HCT116 (cell line): ENCODE measurements around the gene ARHGAP18. TPM values are rescaled to one million over a fixed set of nuclear protein-coding genes. Genes with fewer than 3 reads are reported as not detected.

Source experiments
- ATAC-seq: fragments of 200-7000 bp; cut with Tn5 transposase; 2 replicates; pipeline ENCODE4 v1.9.1; 2020; ENCODE audit warnings: mild to moderate bottlenecking, moderate library complexity
- BruUV-seq: library from RNA; stranded (reverse); fragments of 400-500 nt; replicated peaks from 2 replicates; lab custom pipeline; 2021; lab: Mats Ljungman, UMichigan
- CTCF ChIA-PET: fragments of 300-600 bp; sonication (Branson Sonifier 250); formaldehyde crosslinking; loops from one replicate; lab custom pipeline; 2021; ENCODE audit warnings: antibody characterized with exemption; lab: Charles Lee
- POLR2A ChIA-PET: fragments of 300-600, 350-600 bp; sonication (Branson Sonifier 250); formaldehyde crosslinking; loops from one replicate; lab custom pipeline; 2021; ENCODE audit warnings: antibody characterized with exemption; lab: Charles Lee
- RAD21 ChIA-PET, 2 experiments: fragments of 300-600 bp; sonication (Branson Sonifier 250); formaldehyde crosslinking; loops; one replicate each; lab custom pipeline; 2023; ENCODE audit warnings: low total read pairs in 2 of 2; ENCODE audit not compliant: uncharacterized antibody in 2 of 2, unreplicated experiment in 2 of 2, low non-redundant PET in 1 of 2; lab: Charles Lee
- DNase-seq: peaks from one replicate; pipeline ENCODE4 v3.0.0-alpha.2; 2010; ENCODE audit warnings: low read depth, low spot score
- H2AFZ ChIP-seq: fragments of 200-600 bp; shearing (Covaris generic), sonication (generic); 2 replicates; pipeline ENCODE4 v1.6.1; 2017; ENCODE audit warnings: low read depth, mixed run types, mixed read lengths, antibody characterized with exemption, low read length; ENCODE audit not compliant: poor library complexity, severe bottlenecking
- H3K27ac ChIP-seq: 2 replicates; pipeline ENCODE4 v1.5.1; 2012; ENCODE audit warnings: low read depth, low read length
- H3K27me3 ChIP-seq: fragments of 200-600 bp; sonication (generic); 2 replicates; pipeline ENCODE4 v1.6.1; 2016; ENCODE audit warnings: mixed run types, low read length, mixed read lengths; ENCODE audit not compliant: insufficient read depth
- H3K36me3 ChIP-seq, 2 experiments: fragments of 200-500 bp in 1 of 2; fragments of 200-600 bp in 1 of 2; sonication (Bioruptor generic) in 1 of 2; sonication (generic) in 1 of 2; 2 replicates each; pipeline versions ENCODE4 v1.5.1 to v1.6.1; 2014 to 2016; ENCODE audit warnings: low read length in 2 of 2, inconsistent platforms in 1 of 2, mixed read lengths in 1 of 2, mixed run types in 1 of 2; ENCODE audit not compliant: insufficient read depth in 2 of 2, control insufficient read depth in 1 of 2
- H3K4me1 ChIP-seq, 2 experiments: fragments of 200-600 bp in 1 of 2; sonication (generic) in 1 of 2; 2 replicates each; pipeline versions ENCODE4 v1.5.1 to v1.6.1; 2012 to 2017; ENCODE audit warnings: low read length in 2 of 2, inconsistent platforms in 1 of 2, mild to moderate bottlenecking in 1 of 2, mixed read lengths in 1 of 2, mixed run types in 1 of 2, moderate library complexity in 1 of 2; ENCODE audit not compliant: insufficient read depth in 2 of 2, control insufficient read depth in 1 of 2
- H3K4me2 ChIP-seq: fragments of 200-600 bp; sonication (generic); 2 replicates; pipeline ENCODE4 v1.6.1; 2017; ENCODE audit warnings: mixed run types, low read length, mixed read lengths
- H3K4me3 ChIP-seq, 2 experiments: fragments of 200-600 bp in 1 of 2; sonication (generic) in 1 of 2; replicated peaks in 1 of 2; 2 replicates each; pipeline ENCODE4 v1.5.1; 2011 to 2016; ENCODE audit warnings: low read length in 2 of 2, control low read depth in 1 of 2, low read depth in 1 of 2, mild to moderate bottlenecking in 1 of 2, mixed read lengths in 1 of 2, mixed run types in 1 of 2
- H3K79me2 ChIP-seq: fragments of 200-600 bp; sonication (generic); 2 replicates; pipeline ENCODE4 v1.6.1; 2017; ENCODE audit warnings: mild to moderate bottlenecking, mixed run types, low read length, moderate library complexity, mixed read lengths; ENCODE audit not compliant: insufficient read depth
- H3K9ac ChIP-seq: fragments of 200-600 bp; sonication (generic); 2 replicates; pipeline ENCODE4 v1.6.1; 2016; ENCODE audit warnings: low read length, mixed read lengths
- H3K9me2 ChIP-seq: fragments of 200-600 bp; sonication (generic), shearing (Covaris generic); 2 replicates; pipeline ENCODE4 v1.6.1; 2017; ENCODE audit warnings: mixed run types, mild to moderate bottlenecking, moderate library complexity; ENCODE audit not compliant: insufficient read depth
- H3K9me3 ChIP-seq, 2 experiments: fragments of 200-500 bp in 1 of 2; fragments of 200-600 bp in 1 of 2; sonication (Bioruptor generic) in 1 of 2; sonication (generic) in 1 of 2; 2 replicates each; pipeline ENCODE4 v1.6.1; 2014 to 2017; ENCODE audit warnings: low read length in 2 of 2, mixed read lengths in 2 of 2, inconsistent platforms in 1 of 2, low read depth in 1 of 2, mild to moderate bottlenecking in 1 of 2, mixed run types in 1 of 2, moderate library complexity in 1 of 2; ENCODE audit not compliant: control insufficient read depth in 1 of 2, insufficient read depth in 1 of 2
- H4K20me1 ChIP-seq: fragments of 200-600 bp; sonication (generic), shearing (Covaris generic); 2 replicates; pipeline ENCODE4 v1.6.1; 2017; ENCODE audit warnings: mixed run types, mild to moderate bottlenecking, moderate library complexity; ENCODE audit not compliant: insufficient read depth
- EGR1 ChIP-seq: IDR thresholded peaks from 2 replicates; pipeline ENCODE4 v1.6.1; 2012; ENCODE audit warnings: low read depth
- ELF1 ChIP-seq: IDR thresholded peaks from 2 replicates; pipeline ENCODE4 v1.6.1; 2012; ENCODE audit warnings: low read depth, borderline replicate concordance
- EZH2 ChIP-seq: fragments of 200-600 bp; sonication (generic); IDR thresholded peaks from 2 replicates; pipeline ENCODE4 v1.6.1; 2017; ENCODE audit warnings: antibody characterized with exemption, mixed run types
- FOSL1 ChIP-seq: IDR thresholded peaks from 2 replicates; pipeline ENCODE4 v1.6.1; 2012; ENCODE audit warnings: low read depth
- POLR2A ChIP-seq: IDR thresholded peaks from 2 replicates; pipeline ENCODE4 v1.7.0; 2011; ENCODE audit warnings: borderline replicate concordance; ENCODE audit not compliant: insufficient read depth, insufficient read length; ENCODE audit errors: extremely low read depth
- POLR2AphosphoS5 ChIP-seq: IDR thresholded peaks from 2 replicates; pipeline ENCODE4 v1.6.1; 2011; ENCODE audit warnings: mild to moderate bottlenecking, low read depth, low read length, moderate library complexity
- REST ChIP-seq: IDR thresholded peaks from 2 replicates; pipeline ENCODE4 v1.6.1; 2012; ENCODE audit warnings: low read depth
- SP1 ChIP-seq: IDR thresholded peaks from 2 replicates; pipeline ENCODE4 v1.6.1; 2012; ENCODE audit warnings: low read depth
- SRF ChIP-seq: IDR thresholded peaks from 2 replicates; pipeline ENCODE4 v1.6.1; 2012; ENCODE audit warnings: low read depth
- YY1 ChIP-seq: IDR thresholded peaks from 2 replicates; pipeline ENCODE4 v1.6.1; 2011; ENCODE audit warnings: low read length, low read depth, moderate library complexity, mild to moderate bottlenecking; ENCODE audit not compliant: insufficient replicate concordance; ENCODE audit errors: extremely low read depth
- intact Hi-C: fragments of 100-400 bp; cut with micrococcal nuclease; formaldehyde crosslinking; loops from 2 replicates; pipeline ENCODE4 v1.10.0; 2022
- total RNA-seq: library from RNA; stranded (reverse); gene quantifications from one replicate; pipeline ENCODE4 v1.2.1, GENCODE V29; 2021; ENCODE audit not compliant: unreplicated experiment

Gene ARHGAP18
- total RNA-seq, 1 experiment from 2014 or later, result 70.3 TPM

DNA sequence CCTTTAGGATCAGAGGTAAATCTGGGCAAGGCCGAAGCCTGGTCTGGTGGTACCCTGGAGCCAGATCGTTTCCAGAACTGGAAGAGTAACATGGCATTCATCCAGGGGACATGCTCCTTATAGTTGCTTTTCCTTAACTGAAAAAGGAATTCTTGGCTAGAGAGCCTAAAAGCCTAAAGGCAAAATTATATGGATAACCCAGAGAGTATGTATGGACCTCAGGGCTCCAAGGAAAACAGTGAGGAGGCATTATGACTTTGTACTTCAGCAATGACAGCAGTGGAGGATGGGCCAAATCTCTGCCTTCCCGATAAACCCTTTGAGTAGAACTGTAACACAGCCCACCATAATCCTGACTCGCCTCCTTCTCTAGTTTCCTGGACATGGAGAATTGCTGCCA lies 29.3 kb downstream of the ARHGAP18 start:
- Histone ChIP-seq H3K9ac (peak overlapping the region; percentile 59; the same call in 1 of the 2 replicates), H4K20me1 (no peaks in the 10 kb centered on the region), H2AFZ (no peak overlapping the region), H3K27ac (peak overlapping the region; percentile 97), H3K4me2 (peak overlapping the region; percentile 66; the same call in 1 of the 2 replicates), H3K27me3 (no peaks in the 10 kb centered on the region), H3K9me3 (no peaks in the 10 kb centered on the region), H3K36me3 (no peaks in the 10 kb centered on the region)
- ChIA-PET CTCF (no interaction called here), RAD21 (no interaction called here), POLR2A (no interaction called here)
- no TSS peak for BruUV-seq
- intact Hi-C loops, result no loop called here
- TF ChIP-seq REST, result no peak
- TF ChIP-seq SRF, result no peak
- TF ChIP-seq ELF1, result no peak
- TF ChIP-seq, all 23 proteins: peak for 0
- H3K4me1 ChIP-seq, result peaks cover 98% of the 10 kb centered on the region in 2 experiments
- DNase-seq (no peak), ATAC-seq (no peak)
- H3K9me2 ChIP-seq, result no peaks in the 10 kb centered on the region
- no peak overlapping the region for H3K4me3 ChIP-seq
- peaks cover 90% of the 10 kb centered on the region for H3K79me2 ChIP-seq

DNA sequence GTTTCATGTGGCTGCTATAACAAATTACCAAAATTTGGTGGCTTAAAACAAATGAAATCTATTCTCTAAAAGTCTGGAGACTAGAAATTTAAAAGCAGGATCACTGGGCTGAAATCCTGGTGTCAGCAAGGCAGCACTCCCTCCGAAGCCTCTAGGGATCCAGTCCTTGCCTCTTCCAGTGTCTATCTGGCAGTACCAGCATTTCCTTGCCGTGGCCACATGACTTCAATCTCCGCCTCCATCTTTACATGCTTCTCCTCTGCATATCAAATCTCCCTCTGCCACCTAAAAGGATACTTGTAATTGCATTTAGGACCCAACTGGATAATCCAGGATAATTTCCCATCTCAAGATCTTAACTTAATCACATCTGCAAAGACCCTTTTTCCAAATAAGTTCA lies 30.2 kb downstream of the ARHGAP18 start:
- Histone ChIP-seq H4K20me1 (no peaks in the 10 kb centered on the region), H3K27ac (peak overlapping the region; percentile 97), H2AFZ (no peak overlapping the region), H3K36me3 (no peaks in the 10 kb centered on the region), H3K9ac (peak overlapping the region; percentile 59), H3K27me3 (no peaks in the 10 kb centered on the region), H3K4me3 (peak overlapping the region; percentile 15 to 33), H3K9me2 (no peaks in the 10 kb centered on the region), H3K4me1 (peaks cover 97 to 98% of the 10 kb centered on the region in 2 experiments), H3K4me2 (peak overlapping the region; percentile 66), H3K9me3 (no peaks in the 10 kb centered on the region), H3K79me2 (peaks cover 90% of the 10 kb centered on the region)
- ChIA-PET POLR2A (no interaction called here), CTCF (no interaction called here), RAD21 (no interaction called here)
- intact Hi-C loops, result no loop called here
- no TSS peak for BruUV-seq
- no peak for DNase-seq
- no peak for TF ChIP-seq POLR2A
- no peak for TF ChIP-seq EZH2
- TF ChIP-seq FOSL1, result no peak
- peak; percentile 6; the same call in 1 of the 2 replicates for TF ChIP-seq SP1
- TF ChIP-seq YY1, result peak; percentile 30
- TF ChIP-seq SRF, result no peak
- TF ChIP-seq EGR1, result no peak
- peak; percentile 71 for TF ChIP-seq POLR2AphosphoS5
- TF ChIP-seq, all 23 proteins: peak for 3
- ATAC-seq, result peak; percentile 62
